HUES6 (cell line): ENCODE data around the gene EFNA5.

Experiments used
- H3K27ac ChIP-seq: 2 replicates; pipeline ENCODE4 v1.7.0; 2013; ENCODE audit warnings: low read depth, mild to moderate bottlenecking, low read length, inconsistent platforms
- H3K27me3 ChIP-seq: 2 replicates; pipeline ENCODE4 v1.6.1; 2013; ENCODE audit warnings: low read length; ENCODE audit not compliant: control insufficient read depth, insufficient read depth
- H3K36me3 ChIP-seq: 2 replicates; pipeline ENCODE4 v1.6.1; 2013; ENCODE audit warnings: low read length; ENCODE audit not compliant: control insufficient read depth, insufficient read depth
- H3K4me1 ChIP-seq: 2 replicates; pipeline ENCODE4 v1.6.1; 2013; ENCODE audit warnings: low read length; ENCODE audit not compliant: control insufficient read depth, insufficient read depth
- H3K4me3 ChIP-seq: 2 replicates; pipeline ENCODE4 v1.5.1; 2013; ENCODE audit warnings: low read depth, low read length
- H3K9ac ChIP-seq: one replicate; pipeline ENCODE4 v1.6.1; 2013; ENCODE audit warnings: mild to moderate bottlenecking, low read length
- H3K9me3 ChIP-seq: 2 replicates; pipeline ENCODE4 v1.6.1; 2013; ENCODE audit warnings: low read depth, low read length; ENCODE audit not compliant: control insufficient read depth, insufficient read depth

Gene EFNA5

DNA sequence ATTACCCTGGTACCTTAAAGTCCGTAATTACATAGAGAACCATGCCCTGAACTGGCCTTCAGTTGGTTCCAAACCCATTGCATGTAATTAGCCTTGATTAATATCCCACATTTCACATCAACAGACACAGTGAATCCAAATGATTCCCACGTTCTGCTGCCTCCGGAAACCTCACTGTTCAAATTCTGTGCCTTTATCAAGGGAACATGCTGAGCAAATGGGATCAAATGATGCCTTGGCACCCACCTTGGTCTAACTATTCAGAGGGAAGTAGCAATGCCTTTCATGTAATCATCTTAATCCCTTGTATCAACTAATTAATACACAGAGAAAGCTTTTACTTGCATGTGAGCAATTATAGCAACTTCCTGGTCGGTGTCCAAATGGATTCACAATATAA is 100.6 kb downstream of the EFNA5 start:
- Histone ChIP-seq H3K4me1 (peaks cover 73% of the 10 kb centered on the region), H3K27ac (no peak overlapping the region), H3K9me3 (no peaks in the 10 kb centered on the region), H3K9ac (no peak overlapping the region), H3K36me3 (no peaks in the 10 kb centered on the region), H3K27me3 (no peaks in the 10 kb centered on the region), H3K4me3 (no peak overlapping the region)

- no peak overlapping the region for H3K27ac ChIP-seq
- H3K4me1 ChIP-seq, result peaks cover 79% of the 10 kb centered on the region
- H3K9ac ChIP-seq, result no peak overlapping the region
- H3K27me3 ChIP-seq, result no peaks in the 10 kb centered on the region
- H3K9me3 ChIP-seq, result no peaks in the 10 kb centered on the region
- H3K36me3 ChIP-seq, result no peaks in the 10 kb centered on the region
- no peak overlapping the region for H3K4me3 ChIP-seq
These were observed 102.7 kb downstream of the EFNA5 start for GRCh38 chr5:107567901-107568671.

- H3K4me1 ChIP-seq, result peaks cover 69% of the 10 kb centered on the region
- no peak overlapping the region for H3K27ac ChIP-seq
- H3K9me3 ChIP-seq, result no peaks in the 10 kb centered on the region
These were observed 103.8 kb downstream of the EFNA5 start for GRCh38 chr5:107566986-107567385.

GRCh38 chr5:107565791-107566767 is 104.7 kb downstream of the EFNA5 start:
- H3K9ac ChIP-seq, result no peak overlapping the region
- peaks cover 61% of the 10 kb centered on the region for H3K4me1 ChIP-seq
- no peak overlapping the region for H3K4me3 ChIP-seq
- no peaks in the 10 kb centered on the region for H3K27me3 ChIP-seq
- no peaks in the 10 kb centered on the region for H3K9me3 ChIP-seq
- H3K27ac ChIP-seq, result 0 out of 2 replicates have a peak overlapping the region, but pooled peaks have one; percentile 13
- H3K36me3 ChIP-seq, result no peaks in the 10 kb centered on the region

More at GRCh38 chr5:107566986-107567385, 103.8 kb downstream of the EFNA5 start:
- no peak overlapping the region for H3K4me3 ChIP-seq
- no peaks in the 10 kb centered on the region for H3K36me3 ChIP-seq
- no peaks in the 10 kb centered on the region for H3K27me3 ChIP-seq
- H3K9ac ChIP-seq, result no peak overlapping the region

- Histone ChIP-seq H3K27ac (no peak overlapping the region), H3K9me3 (no peaks in the 10 kb centered on the region), H3K4me1 (peaks cover 49% of the 10 kb centered on the region), H3K4me3 (no peak overlapping the region), H3K36me3 (no peaks in the 10 kb centered on the region), H3K27me3 (no peaks in the 10 kb centered on the region), H3K9ac (no peak overlapping the region)
These were observed 105.8 kb downstream of the EFNA5 start for GRCh38 chr5:107564931-107565372.

DNA sequence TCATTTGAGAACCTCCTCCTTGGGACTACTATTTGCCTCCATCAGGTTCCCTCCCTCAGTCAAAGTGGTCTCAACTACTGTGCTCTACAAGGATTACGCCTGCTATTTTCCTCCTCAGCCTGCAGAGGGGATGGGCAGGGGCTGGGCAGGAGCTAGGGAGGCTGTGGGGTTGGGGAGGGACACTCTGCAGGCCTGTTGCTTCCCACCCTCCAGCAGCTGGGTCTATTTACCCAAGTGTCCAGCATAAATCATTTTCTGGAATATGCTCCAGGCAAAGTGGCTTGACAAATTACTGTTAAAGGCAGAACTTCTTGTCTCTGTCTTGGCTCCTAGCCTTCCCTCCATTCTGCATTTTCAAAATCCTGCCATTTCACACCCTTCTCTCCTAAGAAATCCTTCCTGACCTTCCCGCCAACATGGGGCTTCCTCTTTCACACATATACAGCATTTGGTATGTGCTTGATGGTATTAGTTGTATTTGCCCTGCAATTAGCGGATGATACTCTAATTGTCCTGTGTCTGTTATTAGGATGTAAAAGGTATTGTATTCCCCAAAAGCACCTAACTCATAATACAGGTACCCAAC is 106.7 kb downstream of the EFNA5 start:
- H3K36me3 ChIP-seq, result no peaks in the 10 kb centered on the region
- H3K4me1 ChIP-seq, result peaks cover 48% of the 10 kb centered on the region
- no peak overlapping the region for H3K27ac ChIP-seq
- no peaks in the 10 kb centered on the region for H3K27me3 ChIP-seq
- H3K4me3 ChIP-seq, result no peak overlapping the region
- H3K9ac ChIP-seq, result no peak overlapping the region
- H3K9me3 ChIP-seq, result no peaks in the 10 kb centered on the region

DNA sequence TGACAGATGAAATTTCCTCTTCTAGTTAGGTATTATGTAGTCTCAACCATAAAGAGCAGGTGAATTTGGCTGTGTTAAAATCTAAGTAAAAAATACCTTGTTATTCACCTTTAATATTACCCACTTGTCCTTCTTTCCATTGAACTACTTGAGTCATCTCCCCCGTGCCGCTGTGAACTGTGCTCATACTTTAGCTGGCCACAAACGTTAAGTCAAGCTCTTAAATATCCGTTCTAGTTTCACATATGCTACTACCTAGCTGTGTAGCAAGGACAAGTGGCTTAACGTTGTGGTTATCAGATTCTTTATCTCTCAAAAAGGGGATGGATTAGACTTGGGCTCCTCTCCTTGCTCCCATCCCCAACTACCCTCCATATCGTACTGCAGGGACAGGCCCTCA is 110.4 kb downstream of the EFNA5 start:
- H3K9ac ChIP-seq, result no peak overlapping the region
- H3K9me3 ChIP-seq, result no peaks in the 10 kb centered on the region
- H3K27ac ChIP-seq, result no peak overlapping the region
- H3K4me1 ChIP-seq, result peaks cover 42% of the 10 kb centered on the region
- no peak overlapping the region for H3K4me3 ChIP-seq
- no peaks in the 10 kb centered on the region for H3K36me3 ChIP-seq
- H3K27me3 ChIP-seq, result no peaks in the 10 kb centered on the region

GRCh38 chr5:107558823-107559375 is 111.8 kb downstream of the EFNA5 start:
- Histone ChIP-seq H3K27ac (no peak overlapping the region), H3K9ac (no peak overlapping the region), H3K4me3 (no peak overlapping the region), H3K27me3 (no peaks in the 10 kb centered on the region), H3K9me3 (no peaks in the 10 kb centered on the region), H3K4me1 (peaks cover 28% of the 10 kb centered on the region), H3K36me3 (no peaks in the 10 kb centered on the region)

GRCh38 chr5:107557051-107557658 is 113.6 kb downstream of the EFNA5 start:
- Histone ChIP-seq H3K36me3 (no peaks in the 10 kb centered on the region), H3K4me1 (peaks cover 32% of the 10 kb centered on the region), H3K27me3 (no peaks in the 10 kb centered on the region), H3K9me3 (no peaks in the 10 kb centered on the region), H3K4me3 (no peak overlapping the region), H3K9ac (no peak overlapping the region), H3K27ac (no peak overlapping the region)

- H3K9ac ChIP-seq, result no peak overlapping the region
- H3K27ac ChIP-seq, result no peak overlapping the region
- no peaks in the 10 kb centered on the region for H3K36me3 ChIP-seq
- H3K9me3 ChIP-seq, result no peaks in the 10 kb centered on the region
- no peaks in the 10 kb centered on the region for H3K27me3 ChIP-seq
- no peak overlapping the region for H3K4me3 ChIP-seq
- peaks cover 32% of the 10 kb centered on the region for H3K4me1 ChIP-seq
These were observed 114.2 kb downstream of the EFNA5 start for GRCh38 chr5:107556575-107556974.
